Keratinocyte (primary cell): ENCODE data around the gene MAGI2. TPM values are rescaled to one million over a fixed set of nuclear protein-coding genes. Genes with fewer than 3 reads are reported as not detected.

Experiments
- DNase-seq: peaks from one replicate; pipeline ENCODE4 v3.0.0-alpha.2; 2011; ENCODE audit warnings: low read depth, missing footprints, low spot score
- FAIRE-seq: peaks from 2 replicates; lab custom pipeline; 2011; peaks lifted over from hg19 to GRCh38; lab: Jason Lieb, UNC
- H2AFZ ChIP-seq: 2 replicates; pipeline ENCODE4 v1.6.0; 2012; ENCODE audit warnings: low read length, control low read depth, inconsistent platforms; ENCODE audit not compliant: control insufficient read depth
- H3K27ac ChIP-seq: 2 replicates; pipeline ENCODE4 v1.5.1; 2011; ENCODE audit warnings: low read length; ENCODE audit not compliant: control insufficient read depth, insufficient read depth
- H3K27me3 ChIP-seq: 3 replicates; pipeline ENCODE4 v1.6.0; 2011; ENCODE audit warnings: low read length; ENCODE audit not compliant: control insufficient read depth, insufficient read depth; ENCODE audit errors: extremely low read depth
- H3K36me3 ChIP-seq, 2 experiments: 2 replicates in 1 of 2; 3 replicates in 1 of 2; pipeline ENCODE4 v1.5.1; 2011; ENCODE audit warnings: low read length in 2 of 2, mild to moderate bottlenecking in 1 of 2; ENCODE audit not compliant: control insufficient read depth in 2 of 2, insufficient read depth in 2 of 2; ENCODE audit errors: extremely low read depth in 1 of 2
- H3K4me1 ChIP-seq: 3 replicates; pipeline ENCODE4 v1.5.1; 2011; ENCODE audit warnings: low read length; ENCODE audit not compliant: control insufficient read depth, insufficient read depth; ENCODE audit errors: extremely low read depth
- H3K4me2 ChIP-seq: 3 replicates; pipeline ENCODE4 v1.6.0; 2011; ENCODE audit warnings: low read depth, low read length; ENCODE audit not compliant: control insufficient read depth, insufficient read depth; ENCODE audit errors: extremely low read depth
- H3K4me3 ChIP-seq, 3 experiments: fragments of 200-600 bp in 1 of 3; sonication (generic) in 1 of 3; 2 replicates in 2 of 3; 3 replicates in 1 of 3; pipeline ENCODE4 v1.5.1; 2011 to 2016; ENCODE audit warnings: low read length in 3 of 3, mild to moderate bottlenecking in 3 of 3, control low read depth in 2 of 3, inconsistent platforms in 1 of 3, low read depth in 1 of 3, mixed read lengths in 1 of 3, mixed run types in 1 of 3, moderate library complexity in 1 of 3; ENCODE audit not compliant: control insufficient read depth in 2 of 3, insufficient read depth in 2 of 3; ENCODE audit errors: extremely low read depth in 1 of 3
- H3K79me2 ChIP-seq: 2 replicates; pipeline ENCODE4 v1.6.0; 2012; ENCODE audit warnings: low read length; ENCODE audit not compliant: control insufficient read depth, insufficient read depth
- H3K9ac ChIP-seq: 3 replicates; pipeline ENCODE4 v1.6.0; 2011; ENCODE audit warnings: low read length; ENCODE audit not compliant: control insufficient read depth, insufficient read depth; ENCODE audit errors: extremely low read depth
- H3K9me1 ChIP-seq: 3 replicates; pipeline ENCODE4 v1.6.0; 2011; ENCODE audit warnings: low read length; ENCODE audit not compliant: control insufficient read depth, insufficient read depth; ENCODE audit errors: extremely low read depth
- H3K9me3 ChIP-seq: 2 replicates; pipeline ENCODE4 v1.5.1; 2012; ENCODE audit warnings: low read depth, low read length; ENCODE audit not compliant: control insufficient read depth
- H4K20me1 ChIP-seq: 3 replicates; pipeline ENCODE4 v1.6.0; 2011; ENCODE audit warnings: low read length; ENCODE audit not compliant: control insufficient read depth, insufficient read depth; ENCODE audit errors: extremely low read depth
- EZH2 ChIP-seq: IDR thresholded peaks from one replicate; pipeline ENCODE4 v1.6.1; 2012; ENCODE audit warnings: inconsistent platforms, mild to moderate bottlenecking, low read length, moderate library complexity
- dilution Hi-C: fragments of 300-500 bp; cut with MboI; formaldehyde crosslinking; loops from one replicate; pipeline ENCODE4 v1.7.0; 2020; ENCODE audit warnings: low sequenced_read_pairs; ENCODE audit not compliant: extremely low pct_ligation_motif_present
- polyA plus RNA-seq, 5 experiments: library from polyadenylated mRNA; depleted of rRNA in 3 of 5; stranded (reverse) in 3 of 5; stranded (forward) in 1 of 5; unstranded in 1 of 5; fragments of >200 nt; gene quantifications; 1 replicate in 1 of 5; 2 replicates in 3 of 5; 3 replicates in 1 of 5; pipeline versions ENCODE4 v1.2.1 to v1.2.3, GENCODE V29; 2011 to 2012; ENCODE audit warnings: missing spikeins in 2 of 5, low read depth in 1 of 5, low replicate concordance in 1 of 5
- TF ChIP-seq, protein P1 (sequence below), 3 experiments: IDR thresholded peaks in 1 of 3; conservative IDR thresholded peaks in 1 of 3; optimal IDR thresholded peaks in 1 of 3; 2 replicates in 2 of 3; 3 replicates in 1 of 3; pipeline versions ENCODE3 to v1.5.1; 2011; ENCODE audit warnings: low read length in 3 of 3, mild to moderate bottlenecking in 3 of 3, moderate library complexity in 2 of 3, control low read depth in 1 of 3, inconsistent platforms in 1 of 3; ENCODE audit not compliant: insufficient read depth in 2 of 3; ENCODE audit errors: extremely low read depth in 1 of 3

The MAGI2 gene
- polyA plus RNA-seq, 1 donor (not counting 4 experiments of a cell fraction or from before 2014, with no cell fraction given): 0.07 TPM

- no peak overlapping the region for H3K4me3 ChIP-seq
- no peaks in the 10 kb centered on the region for H3K79me2 ChIP-seq
- DNase-seq (no peak), FAIRE-seq (peak; percentile 5)
- H3K9me3 ChIP-seq: no peaks in the 10 kb centered on the region
- H2AFZ ChIP-seq: no peak overlapping the region
- H3K4me1 ChIP-seq: no peaks in the 10 kb centered on the region
- no peak overlapping the region for H3K9ac ChIP-seq
- TF ChIP-seq, protein P1, sequence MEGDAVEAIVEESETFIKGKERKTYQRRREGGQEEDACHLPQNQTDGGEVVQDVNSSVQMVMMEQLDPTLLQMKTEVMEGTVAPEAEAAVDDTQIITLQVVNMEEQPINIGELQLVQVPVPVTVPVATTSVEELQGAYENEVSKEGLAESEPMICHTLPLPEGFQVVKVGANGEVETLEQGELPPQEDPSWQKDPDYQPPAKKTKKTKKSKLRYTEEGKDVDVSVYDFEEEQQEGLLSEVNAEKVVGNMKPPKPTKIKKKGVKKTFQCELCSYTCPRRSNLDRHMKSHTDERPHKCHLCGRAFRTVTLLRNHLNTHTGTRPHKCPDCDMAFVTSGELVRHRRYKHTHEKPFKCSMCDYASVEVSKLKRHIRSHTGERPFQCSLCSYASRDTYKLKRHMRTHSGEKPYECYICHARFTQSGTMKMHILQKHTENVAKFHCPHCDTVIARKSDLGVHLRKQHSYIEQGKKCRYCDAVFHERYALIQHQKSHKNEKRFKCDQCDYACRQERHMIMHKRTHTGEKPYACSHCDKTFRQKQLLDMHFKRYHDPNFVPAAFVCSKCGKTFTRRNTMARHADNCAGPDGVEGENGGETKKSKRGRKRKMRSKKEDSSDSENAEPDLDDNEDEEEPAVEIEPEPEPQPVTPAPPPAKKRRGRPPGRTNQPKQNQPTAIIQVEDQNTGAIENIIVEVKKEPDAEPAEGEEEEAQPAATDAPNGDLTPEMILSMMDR (optimal IDR thresholded peaks at IDR 0.05 in 1 of 3, IDR thresholded peaks at IDR 0.05 in 1 of 3, conservative IDR thresholded peaks at IDR 0.05 in 1 of 3; ENCODE audit: extremely low read depth in 1 of 3, insufficient read depth in 2 of 3, low read length in 3 of 3): no peak
- TF ChIP-seq EZH2: no peak
- no peaks in the 10 kb centered on the region for H3K9me1 ChIP-seq
- H3K36me3 ChIP-seq: no peaks in the 10 kb centered on the region
- dilution Hi-C loops: no loop called here
- H3K4me2 ChIP-seq: no peak overlapping the region
- no peak overlapping the region for H3K27ac ChIP-seq
- H3K27me3 ChIP-seq: no peaks in the 10 kb centered on the region
- H4K20me1 ChIP-seq: no peaks in the 10 kb centered on the region
These were observed 46.1 kb downstream of the MAGI2 start for GRCh38 chr7:79407351-79407750.

DNA sequence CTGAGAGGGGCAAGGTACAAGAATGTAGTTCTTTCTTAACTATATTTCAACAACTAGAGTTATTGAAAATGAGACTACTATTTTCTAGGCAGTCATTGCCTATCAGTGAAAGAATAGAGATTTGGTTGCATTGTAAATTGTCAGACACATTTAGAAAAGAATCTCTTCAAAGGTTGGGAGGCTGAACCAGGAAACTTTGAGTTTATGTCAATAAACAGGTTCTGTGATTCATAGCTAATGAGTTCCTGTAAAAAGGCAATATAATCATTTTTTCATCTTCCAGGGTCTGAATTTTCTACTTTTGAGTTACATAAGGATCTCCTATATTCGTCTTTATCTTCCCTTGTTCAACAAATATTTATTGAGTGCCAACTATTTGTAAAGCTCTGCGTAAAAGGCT lies 47.1 kb downstream of the MAGI2 start:
- no peak overlapping the region for H3K9ac ChIP-seq
- no peak for DNase-seq
- no peak overlapping the region for H2AFZ ChIP-seq
- no peak overlapping the region for H3K27ac ChIP-seq
- no peak overlapping the region for H3K4me3 ChIP-seq
- no peaks in the 10 kb centered on the region for H4K20me1 ChIP-seq
- TF ChIP-seq, protein P1 (optimal IDR thresholded peaks at IDR 0.05 in 1 of 3, IDR thresholded peaks at IDR 0.05 in 1 of 3, conservative IDR thresholded peaks at IDR 0.05 in 1 of 3; ENCODE audit: extremely low read depth in 1 of 3, insufficient read depth in 2 of 3, low read length in 3 of 3): no peak
- TF ChIP-seq EZH2: no peak
- H3K36me3 ChIP-seq: no peaks in the 10 kb centered on the region
- H3K79me2 ChIP-seq: no peaks in the 10 kb centered on the region
- dilution Hi-C loops: no loop called here
- FAIRE-seq: no peak
- no peaks in the 10 kb centered on the region for H3K27me3 ChIP-seq
- no peaks in the 10 kb centered on the region for H3K9me3 ChIP-seq
- no peak overlapping the region for H3K4me2 ChIP-seq
- no peaks in the 10 kb centered on the region for H3K9me1 ChIP-seq
- H3K4me1 ChIP-seq: no peaks in the 10 kb centered on the region
